Measurements from ENCODE around the gene KDM1A. TPM values are rescaled to one million over a fixed set of nuclear protein-coding genes. Genes with fewer than 3 reads are reported as not detected.

The KDM1A gene
- total and polyA plus RNA-seq, 5 donors = 22.9 to 34.4 (median 32.2) TPM

DNA sequence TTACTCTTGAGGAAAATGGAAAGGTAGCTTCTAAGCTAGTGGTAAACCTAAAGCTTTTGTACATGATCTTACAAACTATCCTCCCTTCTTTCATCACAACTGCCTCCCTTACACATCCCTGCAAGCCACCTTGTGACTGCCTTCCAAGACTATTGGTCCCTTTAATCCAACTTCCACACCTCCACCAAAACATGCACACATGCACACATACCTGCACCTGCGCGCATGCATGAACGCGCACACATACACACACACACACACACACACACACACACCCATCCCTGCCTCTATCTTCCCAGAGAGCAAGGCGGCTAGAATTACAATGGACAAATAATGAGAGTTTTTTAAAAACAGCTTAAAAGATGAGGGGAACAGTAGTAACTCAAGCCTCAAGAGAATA is 91.1 kb downstream of the KDM1A start:
- intact Hi-C loops (cut with DNase I) = no loop called here
- Histone ChIP-seq H3K9me3 (ENCODE audit: control insufficient read depth, low read length) (no peaks in the 10 kb centered on the region), H3K4me1 (ENCODE audit: control insufficient read depth, insufficient read depth, low read length) (peaks cover 10% of the 10 kb centered on the region), H3K27ac (ENCODE audit: low read length) (no peak overlapping the region), H3K4me3 (ENCODE audit: low read length) (no peak overlapping the region), H3K27me3 (ENCODE audit: control insufficient read depth, insufficient read depth) (no peaks in the 10 kb centered on the region)
- WGBS = 98% methylated on average over 5 of the region's 5 CpGs
- DNase-seq = no peak
- no peak for ATAC-seq

DNA sequence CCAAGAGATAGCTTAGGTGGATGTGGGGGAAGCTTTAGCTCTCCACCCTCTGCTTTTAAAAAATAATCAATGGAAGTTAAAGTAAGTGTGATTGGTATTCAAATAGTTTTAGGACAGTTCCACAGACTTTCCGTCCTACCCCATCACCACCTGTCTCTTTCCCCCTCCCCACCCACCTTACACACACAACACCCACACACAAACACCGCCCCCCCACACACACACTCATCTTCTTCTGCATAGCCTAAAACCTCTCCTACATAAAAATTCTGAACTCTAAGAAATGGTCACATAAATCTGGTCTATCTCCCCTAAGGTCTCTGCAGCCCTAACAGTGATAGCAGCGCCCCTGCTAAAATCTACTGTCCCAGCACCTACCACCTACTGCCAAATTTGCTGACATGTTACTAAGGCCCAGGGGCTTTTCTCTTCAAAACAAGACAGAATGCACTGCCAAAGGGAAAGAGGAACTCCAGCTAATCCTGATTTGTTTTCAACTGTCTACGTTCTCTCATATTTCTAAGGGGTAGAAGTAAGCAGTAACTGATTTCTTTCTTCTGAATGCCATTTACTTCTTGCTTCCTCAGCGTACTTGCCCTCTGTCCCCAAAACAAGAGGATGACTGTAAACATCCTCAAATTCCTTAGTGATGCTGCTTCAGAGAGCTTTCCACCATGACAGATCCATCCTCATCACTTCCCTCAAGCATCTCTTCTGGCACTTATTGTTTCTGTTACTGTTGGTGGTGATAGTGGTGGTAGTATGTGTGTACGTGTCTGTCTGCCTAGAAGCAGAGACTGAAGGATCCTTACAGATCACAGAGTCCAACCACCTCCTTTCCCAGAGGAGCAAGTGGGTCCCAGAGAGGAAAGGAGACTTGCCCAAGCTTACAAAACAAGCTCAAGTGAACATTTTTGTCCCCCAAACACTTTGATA is 92.6 kb downstream of the KDM1A start:
- no peak overlapping the region for H3K4me3 ChIP-seq (ENCODE audit: low read length)
- H3K27ac ChIP-seq (ENCODE audit: low read length) = peak overlapping the region; percentile 13
- intact Hi-C loops (cut with DNase I) = no loop called here
- ATAC-seq (no peak), DNase-seq (no peak)
- H3K9me3 ChIP-seq (ENCODE audit: control insufficient read depth, low read length) = no peaks in the 10 kb centered on the region
- peaks cover 12% of the 10 kb centered on the region for H3K4me1 ChIP-seq (ENCODE audit: control insufficient read depth, insufficient read depth, low read length)
- 62% methylated on average over 6 of the region's 6 CpGs for WGBS
- H3K27me3 ChIP-seq (ENCODE audit: control insufficient read depth, insufficient read depth) = no peaks in the 10 kb centered on the region

DNA sequence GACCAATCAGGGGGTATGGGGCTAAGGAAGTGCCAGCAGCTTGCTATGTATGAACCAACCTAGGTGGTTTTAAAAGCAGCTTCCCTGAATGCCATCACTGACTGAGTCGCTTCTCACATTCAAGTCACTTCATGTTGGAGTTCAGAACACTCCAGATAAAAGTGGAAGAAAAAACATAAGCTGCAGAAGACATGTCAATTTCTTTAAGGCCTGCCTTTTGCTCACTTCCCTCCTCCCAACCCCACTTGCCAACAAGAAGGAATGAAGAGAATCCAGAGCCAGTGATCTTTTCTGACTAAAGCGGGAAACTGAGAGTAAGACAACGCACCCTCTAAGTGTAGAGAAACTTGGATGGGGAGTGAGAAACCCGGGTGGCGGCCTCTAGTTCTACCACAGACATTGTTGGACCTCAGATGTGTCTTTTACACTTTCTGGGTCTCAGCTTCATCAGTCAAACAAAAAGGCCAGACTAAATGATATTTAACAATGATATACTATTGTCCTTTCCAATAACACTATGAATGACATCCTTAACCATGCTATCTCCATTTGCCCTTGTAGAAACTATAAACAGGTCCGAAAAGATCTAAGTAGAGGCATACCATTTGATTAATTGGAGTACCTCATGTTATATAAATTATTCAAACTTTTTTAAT is 95.3 kb downstream of the KDM1A start:
- H3K9me3 ChIP-seq (ENCODE audit: control insufficient read depth, low read length) = no peaks in the 10 kb centered on the region
- intact Hi-C loops (cut with DNase I) = no loop called here
- H3K4me1 ChIP-seq (ENCODE audit: control insufficient read depth, insufficient read depth, low read length) = peaks cover 12% of the 10 kb centered on the region
- WGBS = 54% methylated on average over 6 of the region's 6 CpGs
- DNase-seq (no peak), ATAC-seq (peak in 1 of 2 donors; percentile 29)
- H3K4me3 ChIP-seq (ENCODE audit: low read length) = no peak overlapping the region
- H3K27ac ChIP-seq (ENCODE audit: low read length) = no peak overlapping the region
- H3K27me3 ChIP-seq (ENCODE audit: control insufficient read depth, insufficient read depth) = no peaks in the 10 kb centered on the region

DNA sequence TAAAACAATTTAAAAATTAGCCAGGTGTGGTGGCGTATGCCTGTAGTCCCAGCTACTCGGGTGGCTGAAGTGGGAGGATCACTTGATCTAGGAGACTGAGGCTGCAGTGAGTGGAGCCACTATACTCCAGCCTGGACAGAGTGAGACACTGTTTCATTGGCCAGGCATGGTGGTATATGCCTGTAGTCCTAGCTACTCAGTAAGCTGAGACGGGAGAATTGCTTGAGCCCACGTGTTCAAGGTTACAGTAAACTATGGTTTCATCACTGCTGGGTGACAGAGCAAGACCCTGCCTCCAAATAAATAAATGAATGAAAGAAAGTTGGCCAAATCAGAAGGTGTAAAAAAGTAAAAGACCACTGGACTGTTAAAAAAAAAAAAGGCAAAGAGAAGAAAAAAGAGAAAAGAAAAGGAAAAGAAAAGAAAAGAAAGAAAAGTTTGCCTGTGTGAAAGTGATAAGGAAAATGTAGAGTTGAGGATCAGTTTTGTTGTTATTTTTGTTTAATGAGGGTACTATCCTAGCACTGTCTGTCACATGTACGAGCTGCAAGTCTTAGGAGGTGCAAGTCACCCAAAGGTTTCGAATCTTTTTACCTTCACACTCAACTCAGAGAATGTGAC is 97.1 kb downstream of the KDM1A start:
- 89% methylated on average over 6 of the region's 6 CpGs for WGBS
- no peaks in the 10 kb centered on the region for H3K27me3 ChIP-seq (ENCODE audit: control insufficient read depth, insufficient read depth)
- peaks cover 11% of the 10 kb centered on the region for H3K4me1 ChIP-seq (ENCODE audit: control insufficient read depth, insufficient read depth, low read length)
- DNase-seq = no peak
- H3K9me3 ChIP-seq (ENCODE audit: control insufficient read depth, low read length) = no peaks in the 10 kb centered on the region
- intact Hi-C loops (cut with DNase I) = no loop called here
- ATAC-seq = no peak
- no peak overlapping the region for H3K27ac ChIP-seq (ENCODE audit: low read length)
- H3K4me3 ChIP-seq (ENCODE audit: low read length) = no peak overlapping the region

DNA sequence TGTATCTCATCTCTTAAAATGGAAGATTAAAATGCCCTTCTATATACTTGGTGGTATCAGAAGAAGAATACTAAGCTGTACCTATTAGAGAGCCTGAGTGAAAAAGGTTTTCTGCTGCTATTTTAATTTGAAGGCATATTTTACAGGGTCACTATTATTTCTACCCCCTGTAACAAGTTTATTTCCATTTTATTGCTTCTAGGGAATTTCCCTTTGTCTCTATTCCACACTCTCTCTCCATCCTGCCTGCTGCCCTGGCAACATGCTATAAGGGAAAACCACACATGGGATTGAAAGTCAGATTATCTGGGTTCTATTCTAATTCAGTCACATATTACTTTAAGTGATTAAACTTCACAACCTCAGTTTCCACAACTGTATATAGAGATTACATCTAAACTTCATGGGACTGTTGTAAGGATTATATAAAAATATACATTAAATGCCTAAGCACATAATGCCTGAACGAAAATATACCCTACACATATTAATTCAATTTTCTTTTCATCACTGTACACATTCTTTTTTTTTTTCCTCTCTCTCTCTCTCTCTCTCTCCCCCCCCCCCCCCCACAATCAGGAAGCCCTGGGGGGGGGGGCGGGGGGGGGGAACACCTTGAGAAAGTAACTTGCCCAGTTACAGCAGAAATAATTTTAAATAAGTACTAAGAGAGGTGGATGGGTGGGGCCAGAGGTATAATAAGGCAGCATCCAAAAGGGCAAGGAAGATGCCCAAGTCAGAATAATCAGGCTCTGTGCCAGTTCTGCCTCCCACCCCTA is 97.8 kb downstream of the KDM1A start:
- ATAC-seq (no peak), DNase-seq (no peak)
- Histone ChIP-seq H3K4me1 (ENCODE audit: control insufficient read depth, insufficient read depth, low read length) (peaks cover 10% of the 10 kb centered on the region), H3K27ac (ENCODE audit: low read length) (no peak overlapping the region), H3K4me3 (ENCODE audit: low read length) (no peak overlapping the region), H3K27me3 (ENCODE audit: control insufficient read depth, insufficient read depth) (no peaks in the 10 kb centered on the region), H3K9me3 (ENCODE audit: control insufficient read depth, low read length) (no peaks in the 10 kb centered on the region)
- 53% methylated on average over 2 of the region's 2 CpGs for WGBS
- intact Hi-C loops (cut with DNase I) = no loop called here

DNA sequence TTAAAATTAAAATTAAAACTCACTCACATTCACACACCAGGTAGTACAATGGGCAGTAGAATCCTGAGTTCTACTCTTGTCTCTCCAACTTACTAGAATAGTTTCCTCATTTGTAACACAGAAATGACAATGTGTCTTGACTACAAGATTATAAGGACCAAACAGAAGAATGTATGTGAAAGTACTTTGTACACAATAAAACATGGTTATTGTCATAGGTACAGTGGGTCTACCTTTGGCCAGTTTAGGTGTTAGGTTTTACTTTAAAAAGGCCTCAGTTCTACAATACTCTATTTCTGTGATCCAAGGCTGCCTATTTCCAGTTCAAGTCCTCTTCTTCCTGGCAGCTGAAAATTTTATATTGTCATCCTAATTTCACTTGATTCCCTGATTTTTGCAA is 99.1 kb downstream of the KDM1A start:
- H3K27ac ChIP-seq (ENCODE audit: low read length) = no peak overlapping the region
- H3K27me3 ChIP-seq (ENCODE audit: control insufficient read depth, insufficient read depth) = no peaks in the 10 kb centered on the region
- peaks cover 8% of the 10 kb centered on the region for H3K4me1 ChIP-seq (ENCODE audit: control insufficient read depth, insufficient read depth, low read length)
- DNase-seq (no peak), ATAC-seq (no peak)
- no peak overlapping the region for H3K4me3 ChIP-seq (ENCODE audit: low read length)
- H3K9me3 ChIP-seq (ENCODE audit: control insufficient read depth, low read length) = no peaks in the 10 kb centered on the region
- intact Hi-C loops (cut with DNase I) = no loop called here

DNA sequence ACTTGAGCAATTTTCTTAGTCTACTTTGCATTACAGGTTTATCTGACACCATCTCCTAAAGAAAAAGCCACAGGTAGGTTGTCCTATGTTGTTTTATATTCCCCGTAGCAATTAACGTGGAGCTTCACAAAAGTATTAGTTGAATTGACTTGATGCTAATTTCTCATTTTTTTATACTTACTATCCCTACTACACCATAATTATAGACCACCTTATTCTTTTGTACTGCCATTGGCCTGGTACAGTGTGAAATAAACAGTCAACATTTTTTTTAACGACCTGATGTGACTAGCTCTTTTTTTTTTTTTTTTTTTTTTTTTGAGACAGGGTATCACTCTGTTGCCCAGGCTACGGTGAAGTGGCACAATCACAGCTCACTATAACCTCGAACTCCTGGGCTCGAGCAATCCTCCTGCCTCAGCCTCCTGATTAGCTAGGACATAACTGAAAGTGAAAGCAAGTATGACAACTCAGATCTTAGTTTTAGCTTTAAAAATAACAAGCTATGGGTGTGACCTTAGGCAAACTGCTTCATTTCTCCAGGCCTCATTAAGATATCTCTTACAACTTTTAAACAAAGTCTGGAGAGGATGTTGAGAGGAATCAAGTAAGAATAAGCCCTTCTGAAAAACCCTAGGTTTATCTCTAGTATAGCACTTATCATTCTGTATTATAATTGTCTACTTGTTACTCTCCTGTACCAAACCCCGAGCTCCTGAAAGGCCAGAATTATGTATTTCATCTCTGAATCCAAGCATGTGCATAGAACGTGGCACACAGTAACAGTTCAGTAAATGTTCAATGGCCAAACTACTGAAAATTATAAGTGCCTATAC is 99.9 kb downstream of the KDM1A start:
- H3K27me3 ChIP-seq (ENCODE audit: control insufficient read depth, insufficient read depth) = no peaks in the 10 kb centered on the region
- no peaks in the 10 kb centered on the region for H3K9me3 ChIP-seq (ENCODE audit: control insufficient read depth, low read length)
- H3K4me3 ChIP-seq (ENCODE audit: low read length) = peak overlapping the region; percentile 12
- DNase-seq (peak in 1 of 3 donors; percentile 45), ATAC-seq (peak; percentile 50 to 62)
- no peak overlapping the region for H3K27ac ChIP-seq (ENCODE audit: low read length)
- intact Hi-C loops (cut with DNase I) = no loop called here
- peaks cover 8% of the 10 kb centered on the region for H3K4me1 ChIP-seq (ENCODE audit: control insufficient read depth, insufficient read depth, low read length)
- WGBS = 61% methylated on average over 8 of the region's 8 CpGs

DNA sequence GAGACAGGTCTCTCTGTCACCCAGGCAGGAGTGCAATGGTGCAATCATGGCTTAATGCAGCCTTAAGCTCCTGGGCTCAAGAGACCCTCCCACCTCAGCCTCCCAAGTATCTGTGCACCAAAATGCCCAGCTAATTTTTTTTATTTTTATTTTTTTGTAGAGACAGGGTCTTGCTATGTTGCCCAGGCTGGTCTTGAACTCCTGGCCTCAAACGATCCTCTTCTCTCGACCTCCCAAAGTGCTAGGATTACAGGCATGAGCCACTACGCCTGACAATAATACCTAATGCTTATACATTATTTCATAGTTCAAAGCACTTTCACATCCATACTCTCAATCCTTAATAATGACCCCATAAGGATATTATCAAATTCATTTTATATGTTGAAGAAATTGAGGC is 101.1 kb downstream of the KDM1A start:
- Histone ChIP-seq H3K4me1 (ENCODE audit: control insufficient read depth, insufficient read depth, low read length) (peaks cover 6% of the 10 kb centered on the region), H3K9me3 (ENCODE audit: control insufficient read depth, low read length) (no peaks in the 10 kb centered on the region), H3K4me3 (ENCODE audit: low read length) (no peak overlapping the region), H3K27me3 (ENCODE audit: control insufficient read depth, insufficient read depth) (no peaks in the 10 kb centered on the region), H3K27ac (ENCODE audit: low read length) (no peak overlapping the region)
- intact Hi-C loops (cut with DNase I) = no loop called here
- DNase-seq (no peak), ATAC-seq (no peak)
- 96% methylated on average over 3 of the region's 3 CpGs for WGBS

DNA sequence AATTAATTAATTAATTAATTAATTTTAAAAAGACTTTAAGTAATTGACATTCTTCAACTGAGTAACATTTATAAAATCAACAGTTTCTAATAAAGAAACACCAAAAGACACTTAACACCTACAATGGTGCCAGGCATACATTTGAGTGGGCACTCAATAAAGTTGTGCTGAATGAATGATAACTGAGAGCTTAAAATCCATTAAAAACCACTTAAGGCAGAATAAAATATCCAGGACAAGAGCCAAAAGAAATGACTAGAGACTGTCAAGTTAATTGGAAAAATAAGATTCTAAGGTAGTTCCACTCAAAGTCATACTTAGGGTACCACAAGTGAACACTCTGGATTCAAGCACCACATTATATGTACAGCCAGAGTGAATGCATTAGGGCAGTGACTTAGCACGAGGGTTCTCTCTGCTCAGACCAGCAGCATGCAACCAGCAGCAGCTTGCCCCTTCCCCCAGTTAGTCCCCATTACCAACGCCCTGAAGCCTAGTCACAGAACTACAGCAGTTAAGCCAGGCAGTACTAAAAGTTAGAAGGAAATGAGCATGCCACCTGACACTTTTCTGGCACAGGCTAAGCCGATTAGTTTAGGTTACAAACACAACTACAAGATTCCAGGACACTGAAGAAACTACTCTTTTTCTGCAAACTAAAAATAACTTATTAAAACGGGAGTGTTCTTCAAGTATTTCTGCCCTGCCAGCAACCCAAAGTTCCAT is 102.9 kb downstream of the KDM1A start:
- intact Hi-C loops (cut with DNase I) = no loop called here

DNA sequence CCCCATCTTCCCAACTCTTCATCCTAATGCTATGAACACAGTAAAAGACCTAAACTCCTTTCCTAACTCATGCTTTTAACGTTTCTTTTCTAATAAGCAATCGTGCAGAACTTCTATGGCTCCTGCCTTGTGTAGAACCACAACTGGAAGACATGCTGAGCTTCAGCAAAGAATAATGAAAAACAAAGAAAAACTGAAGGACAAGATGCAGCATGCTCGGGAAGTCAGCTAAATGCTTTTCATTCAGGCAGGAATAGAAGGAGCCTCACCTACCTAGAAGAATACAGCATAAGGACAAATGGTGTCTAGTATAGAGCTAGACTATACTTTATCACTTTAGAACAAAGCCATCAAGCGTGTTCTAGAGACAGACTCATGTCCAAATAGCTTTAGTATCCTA is 103.5 kb downstream of the KDM1A start:
- H3K9me3 ChIP-seq (ENCODE audit: control insufficient read depth, low read length) = no peaks in the 10 kb centered on the region
- intact Hi-C loops (cut with DNase I) = no loop called here
- no peak for DNase-seq
- H3K27me3 ChIP-seq (ENCODE audit: control insufficient read depth, insufficient read depth) = no peaks in the 10 kb centered on the region
- peaks cover 9% of the 10 kb centered on the region for H3K4me1 ChIP-seq (ENCODE audit: control insufficient read depth, insufficient read depth, low read length)
- 51% methylated on average over 4 of the region's 4 CpGs for WGBS
- no peak for ATAC-seq
- no peak overlapping the region for H3K4me3 ChIP-seq (ENCODE audit: low read length)
- no peak overlapping the region for H3K27ac ChIP-seq (ENCODE audit: low read length)

More for the DNA sequence above, 102.9 kb downstream of the KDM1A start:
- H3K4me1 ChIP-seq (ENCODE audit: control insufficient read depth, insufficient read depth, low read length) = peaks cover 9% of the 10 kb centered on the region
- H3K9me3 ChIP-seq (ENCODE audit: control insufficient read depth, low read length) = no peaks in the 10 kb centered on the region
- H3K4me3 ChIP-seq (ENCODE audit: low read length) = no peak overlapping the region
- H3K27me3 ChIP-seq (ENCODE audit: control insufficient read depth, insufficient read depth) = no peaks in the 10 kb centered on the region
- ATAC-seq = peak; percentile 44 to 55
- peak in 1 of 3 donors; percentile 55 for DNase-seq
- H3K27ac ChIP-seq (ENCODE audit: low read length) = no peak overlapping the region
- 3% methylated on average over 4 of the region's 4 CpGs for WGBS
